Superior temporal gyrus (tissue), 1 donor: ENCODE measurements around the gene PRPF4.

ENCODE experiments used
- DNase-seq: peaks from one replicate; pipeline ENCODE4 v3.0.0-alpha.2; 2016; ENCODE audit errors: extremely low spot score

The PRPF4 gene

GRCh38 chr9:113310538-113310937 lies 35.1 kb downstream of the PRPF4 start:
- DNase-seq, result no peak

GRCh38 chr9:113311961-113312360 lies 36.5 kb downstream of the PRPF4 start:
- no peak for DNase-seq

GRCh38 chr9:113313261-113313660 lies 37.8 kb downstream of the PRPF4 start:
- DNase-seq, result no peak

- no peak for DNase-seq
Observed at GRCh38 chr9:113315231-113315630, 39.8 kb downstream of the PRPF4 start.

GRCh38 chr9:113316030-113316429 lies 40.6 kb downstream of the PRPF4 start:
- no peak for DNase-seq

- DNase-seq, result no peak
Observed at GRCh38 chr9:113317777-113318176, 42.3 kb downstream of the PRPF4 start.

- DNase-seq, result no peak
Observed at GRCh38 chr9:113319054-113319453, 43.6 kb downstream of the PRPF4 start.

GRCh38 chr9:113320051-113320450 lies 44.6 kb downstream of the PRPF4 start:
- no peak for DNase-seq

GRCh38 chr9:113322671-113323070 lies 47.2 kb downstream of the PRPF4 start:
- no peak for DNase-seq

GRCh38 chr9:113326230-113326629 lies 50.8 kb downstream of the PRPF4 start:
- no peak for DNase-seq

GRCh38 chr9:113328045-113328782 lies 52.8 kb downstream of the PRPF4 start:
- no peak for DNase-seq

- no peak for DNase-seq
Observed at GRCh38 chr9:113331780-113332179, 56.3 kb downstream of the PRPF4 start.

GRCh38 chr9:113337714-113338113 lies 62.3 kb downstream of the PRPF4 start:
- DNase-seq, result no peak

GRCh38 chr9:113340011-113340699 lies 64.7 kb downstream of the PRPF4 start, which contains the start of gene WDR31:
WDR31 (minus strand) TSS chr9:113340275; CDS start chr9:113332022, 8,253 bp downstream.
- DNase-seq, result peak; percentile 88

GRCh38 chr9:113341712-113342410 lies 66.4 kb downstream of the PRPF4 start:
- no peak for DNase-seq
